ENCODE measurements around the gene WDR48. TPM values are rescaled to one million over a fixed set of nuclear protein-coding genes. Genes with fewer than 3 reads are reported as not detected.
A peak's percentile ranks its signal among the peaks of the same experiment; 100 is the strongest.

Gene WDR48
- total and polyA plus RNA-seq, 12 donors: 8.0 to 37.2 (median 28.7) TPM

- TF ChIP-seq, protein P1, sequence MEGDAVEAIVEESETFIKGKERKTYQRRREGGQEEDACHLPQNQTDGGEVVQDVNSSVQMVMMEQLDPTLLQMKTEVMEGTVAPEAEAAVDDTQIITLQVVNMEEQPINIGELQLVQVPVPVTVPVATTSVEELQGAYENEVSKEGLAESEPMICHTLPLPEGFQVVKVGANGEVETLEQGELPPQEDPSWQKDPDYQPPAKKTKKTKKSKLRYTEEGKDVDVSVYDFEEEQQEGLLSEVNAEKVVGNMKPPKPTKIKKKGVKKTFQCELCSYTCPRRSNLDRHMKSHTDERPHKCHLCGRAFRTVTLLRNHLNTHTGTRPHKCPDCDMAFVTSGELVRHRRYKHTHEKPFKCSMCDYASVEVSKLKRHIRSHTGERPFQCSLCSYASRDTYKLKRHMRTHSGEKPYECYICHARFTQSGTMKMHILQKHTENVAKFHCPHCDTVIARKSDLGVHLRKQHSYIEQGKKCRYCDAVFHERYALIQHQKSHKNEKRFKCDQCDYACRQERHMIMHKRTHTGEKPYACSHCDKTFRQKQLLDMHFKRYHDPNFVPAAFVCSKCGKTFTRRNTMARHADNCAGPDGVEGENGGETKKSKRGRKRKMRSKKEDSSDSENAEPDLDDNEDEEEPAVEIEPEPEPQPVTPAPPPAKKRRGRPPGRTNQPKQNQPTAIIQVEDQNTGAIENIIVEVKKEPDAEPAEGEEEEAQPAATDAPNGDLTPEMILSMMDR (IDR thresholded peaks at IDR 0.05): peak in 1 of 9 donors; percentile 14
- H3K4me1 ChIP-seq: peaks cover 24 to 55% (median 44%) of the 10 kb centered on the region in 9 donors
- H3K9me3 ChIP-seq: no peaks in the 10 kb centered on the region
- no peaks in the 10 kb centered on the region for H3K27me3 ChIP-seq
- intact Hi-C loops (cut with DNase I): loop anchor here in 7 of 10 donors (2.0 to 10.0 kb wide), 6 partner anchors 72 to 278 kb away; partner anchors contain the start of gene SLC25A38 (in 1 of the 7)
- peaks cover 0 to 13% (median 0%) of the 10 kb centered on the region in 9 donors for H3K36me3 ChIP-seq
- DNase-seq (peak; percentile 54 to 68), ATAC-seq (peak; percentile 47 to 81 (median 58))
- H3K4me3 ChIP-seq: peak overlapping the region; percentile 71 to 100 (median 94)
- H3K27ac ChIP-seq: peak overlapping the region; percentile 90 to 99 (median 96)
- WGBS, 2 donors: 0 to 1% methylated on average over 55 of the region's 55 CpGs
These were observed 55.1 kb downstream of the WDR48 start for GRCh38 chr3:39106851-39107387.

GRCh38 chr3:39107388-39108199, 55.8 kb downstream of the WDR48 start, which contains the start of the genes GORASP1 and TTC21A:
GORASP1 (minus strand) TSS chr3:39107627; CDS start chr3:39107541, 86 bp downstream.
TTC21A (plus strand) TSS chr3:39107680; CDS start chr3:39107838, 158 bp downstream.
- DNase-seq: peak; percentile 87 to 92
- intact Hi-C loops (cut with DNase I): loop anchor here in 7 of 10 donors (2.0 to 10.0 kb wide), 6 partner anchors 71 to 277 kb away; partner anchors contain the start of gene SLC25A38 (in 1 of the 7)
- peaks cover 0 to 9% (median 0%) of the 10 kb centered on the region in 9 donors for H3K36me3 ChIP-seq
- 0 to 1% methylated on average over 70 to 74 of the region's 74 CpGs for WGBS, 2 donors
- peaks cover 24 to 54% (median 44%) of the 10 kb centered on the region in 9 donors for H3K4me1 ChIP-seq
- TF ChIP-seq, protein P1 (IDR thresholded peaks at IDR 0.05): peak in 3 of 9 donors; percentile 4 to 24 (median 5)
- H3K27ac ChIP-seq: peak within 1 kb of the TSS; percentile 90 to 99 (median 96)
- ATAC-seq: peak; percentile 89 to 95 (median 92)
- H3K4me3 ChIP-seq: peak within 1 kb of the TSS; percentile 71 to 100 (median 94)
- H3K9me3 ChIP-seq: no peaks in the 10 kb centered on the region
- no peaks in the 10 kb centered on the region for H3K27me3 ChIP-seq

- intact Hi-C loops (cut with DNase I): loop anchor here in 5 of 10 donors (5.0 to 10.0 kb wide), 5 partner anchors 74 to 277 kb away; partner anchors contain the start of gene SLC25A38 (in 1 of the 5)
- Histone ChIP-seq H3K27me3 (no peaks in the 10 kb centered on the region), H3K4me3 (peak overlapping the region; percentile 71 to 100 (median 94)), H3K9me3 (no peaks in the 10 kb centered on the region), H3K4me1 (peaks cover 24 to 47% (median 43%) of the 10 kb centered on the region in 9 donors), H3K36me3 (peaks cover 0 to 6% (median 0%) of the 10 kb centered on the region in 9 donors), H3K27ac (peak overlapping the region in 9 of 10 donors; percentile 90 to 99 (median 97))
- 39 to 41% methylated on average over 2 of the region's 2 CpGs for WGBS, 2 donors
- TF ChIP-seq, protein P1 (IDR thresholded peaks at IDR 0.05): no peak
- no peak for DNase-seq
- ATAC-seq: no peak
These were observed 56.4 kb downstream of the WDR48 start for GRCh38 chr3:39108200-39108710.

- no peak overlapping the region for H3K27ac ChIP-seq
- no peak for DNase-seq
- 90 to 94% methylated on average over 5 of the region's 5 CpGs for WGBS, 2 donors
- TF ChIP-seq, protein P1 (IDR thresholded peaks at IDR 0.05): no peak
- no peak overlapping the region for H3K4me3 ChIP-seq
- H3K9me3 ChIP-seq: no peaks in the 10 kb centered on the region
- H3K36me3 ChIP-seq: peaks cover 0 to 6% (median 0%) of the 10 kb centered on the region in 9 donors
- ATAC-seq: no peak
- no peaks in the 10 kb centered on the region for H3K27me3 ChIP-seq
- peaks cover 22 to 39% (median 35%) of the 10 kb centered on the region in 9 donors for H3K4me1 ChIP-seq
- intact Hi-C loops (cut with DNase I): loop anchor here in 5 of 10 donors (5.0 to 10.0 kb wide), 5 partner anchors 73 to 276 kb away; partner anchors contain the start of gene SLC25A38 (in 1 of the 5)
These were observed 57.3 kb downstream of the WDR48 start for GRCh38 chr3:39109086-39109485.

Data from heart right ventricle (tissue), 16 donors.